Stimulated activated CD4-positive, alpha-beta T cell treated with anti-CD3 and anti-CD28 coated beads, TNF-alpha, amount 100 ng/mL, for 48 hours (primary cell): ENCODE results near the gene DCP1A.
"Not testable (repeated sequence)": the region's sequence is repeated elsewhere in the genome, so short reads cannot be mapped to it uniquely, and the experiment has no call there.

Experiments used
- DNase-seq, 3 donors: peaks; one replicate each; pipeline ENCODE4 v3.0.0-alpha.2; 2020; ENCODE audit warnings: low read depth in 3 of 3

DCP1A gene

GRCh38 chr3:53328746-53329145 is 18.6 kb downstream of the DCP1A start:
- DNase-seq, result no peak

- DNase-seq, result not testable (repeated sequence)
Observed at GRCh38 chr3:53327986-53328385, 19.4 kb downstream of the DCP1A start.

GRCh38 chr3:53324105-53324504 is 23.2 kb downstream of the DCP1A start:
- DNase-seq, result no peak

- DNase-seq, result no peak
Observed at GRCh38 chr3:53320697-53321096, 26.6 kb downstream of the DCP1A start.

- no peak for DNase-seq
Observed at GRCh38 chr3:53318522-53318921, 28.8 kb downstream of the DCP1A start.

- DNase-seq, result no peak
Observed at GRCh38 chr3:53312832-53313231, 34.5 kb downstream of the DCP1A start.

- DNase-seq, result no peak
Observed at GRCh38 chr3:53311882-53312281, 35.5 kb downstream of the DCP1A start.

- no peak for DNase-seq
Observed at GRCh38 chr3:53303957-53304356, 43.4 kb downstream of the DCP1A start.

GRCh38 chr3:53303549-53303948 is 43.8 kb downstream of the DCP1A start:
- DNase-seq, result no peak

GRCh38 chr3:53300826-53301225 is 46.5 kb downstream of the DCP1A start:
- no peak for DNase-seq

- DNase-seq, result not testable (repeated sequence)
Observed at GRCh38 chr3:53299611-53300023, 47.7 kb downstream of the DCP1A start.

- no peak for DNase-seq
Observed at GRCh38 chr3:53295410-53295809, 51.9 kb downstream of the DCP1A start.

- DNase-seq, result no peak
Observed at GRCh38 chr3:53293867-53294266, 53.5 kb downstream of the DCP1A start.

- DNase-seq, result no peak
Observed at GRCh38 chr3:53288214-53288613, 59.1 kb downstream of the DCP1A start.

GRCh38 chr3:53287131-53287629 is 60.2 kb downstream of the DCP1A start:
- DNase-seq, result no peak

- DNase-seq, result no peak
Observed at GRCh38 chr3:53286727-53287126, 60.6 kb downstream of the DCP1A start.

GRCh38 chr3:53282581-53282980 is 64.8 kb downstream of the DCP1A start:
- DNase-seq, result no peak

GRCh38 chr3:53278667-53279066 is 68.7 kb downstream of the DCP1A start:
- no peak for DNase-seq

- DNase-seq, result no peak
Observed at GRCh38 chr3:53274938-53275605, 72.3 kb downstream of the DCP1A start.

GRCh38 chr3:53273146-53273670 is 74.1 kb downstream of the DCP1A start:
- DNase-seq, result no peak

GRCh38 chr3:53269888-53270880 is 77.2 kb downstream of the DCP1A start:
- no peak for DNase-seq

- not testable (repeated sequence) for DNase-seq
Observed at GRCh38 chr3:53269193-53269592, 78.2 kb downstream of the DCP1A start.
